Upper lobe of right lung (tissue), 1 donor: ENCODE results near the gene MOB2. TPM values are rescaled to one million over a fixed set of nuclear protein-coding genes. Genes with fewer than 3 reads are reported as not detected.
A peak's percentile ranks its signal among the peaks of the same experiment; 100 is the strongest.

ENCODE experiments used
- ATAC-seq: fragments of 200-7000 bp; cut with Tn5 transposase; one replicate; pipeline ENCODE4 v1.9.1; 2020; ENCODE audit warnings: mild to moderate bottlenecking, moderate library complexity
- DNase-seq: peaks from one replicate; pipeline ENCODE4 v3.0.0-alpha.2; 2020
- H3K27ac ChIP-seq: fragments of 200-600 bp; one replicate; pipeline ENCODE4 v1.8.0; 2022
- H3K27me3 ChIP-seq: fragments of 200-600 bp; one replicate; pipeline ENCODE4 v1.8.0; 2022; ENCODE audit warnings: mild to moderate bottlenecking
- H3K36me3 ChIP-seq: fragments of 200-600 bp; one replicate; pipeline ENCODE4 v1.8.0; 2022
- H3K4me1 ChIP-seq: fragments of 200-600 bp; one replicate; pipeline ENCODE4 v1.8.0; 2022
- H3K4me3 ChIP-seq: fragments of 200-600 bp; one replicate; pipeline ENCODE4 v1.8.0; 2022; ENCODE audit warnings: mild to moderate bottlenecking
- H3K9me3 ChIP-seq: fragments of 200-600 bp; one replicate; pipeline ENCODE4 v1.8.0; 2022
- CTCF ChIP-seq: fragments of 200-600 bp; IDR thresholded peaks from one replicate; pipeline ENCODE4 v1.8.0; 2022; ENCODE audit warnings: antibody characterized with exemption
- intact Hi-C: fragments of 100-400 bp; cut with DNase I; formaldehyde crosslinking; loops from one replicate; pipeline ENCODE4 v1.11.0; 2022
- total RNA-seq: library from RNA; stranded (reverse); fragmentation: NEBNext Ultra II Directional; extraction: Animal tissue kit (Norgen Biotek cat#: 25700); gene quantifications from one replicate; pipeline ENCODE4 v1.2.1, GENCODE V29; 2021
- donor health status: DM: no; HTN: yes; CAD: no; lungs with severe emphysema.

The MOB2 gene
- total RNA-seq, 1 donor from 2014 or later = 58.9 TPM

GRCh38 chr11:1484695-1485503, 1.7 kb downstream of the MOB2 start:
- no peak overlapping the region for H3K4me3 ChIP-seq
- DNase-seq = peak; percentile 59

GRCh38 chr11:1484061-1484671, 2.4 kb downstream of the MOB2 start:
- TF ChIP-seq CTCF = no peak
- peak; percentile 62 for DNase-seq
- H3K4me1 ChIP-seq = peaks cover 48% of the 10 kb centered on the region

More at GRCh38 chr11:1484695-1485503, 1.7 kb downstream of the MOB2 start:
- Histone ChIP-seq H3K36me3 (peaks cover 5% of the 10 kb centered on the region), H3K27ac (no peak overlapping the region), H3K9me3 (no peaks in the 10 kb centered on the region), H3K4me1 (peaks cover 48% of the 10 kb centered on the region), H3K27me3 (no peaks in the 10 kb centered on the region)
- ATAC-seq = no peak
- no peak for TF ChIP-seq CTCF
- intact Hi-C loops = no loop called here

GRCh38 chr11:1483445-1483961, 3.1 kb downstream of the MOB2 start:
- no peaks in the 10 kb centered on the region for H3K27me3 ChIP-seq
- peaks cover 48% of the 10 kb centered on the region for H3K4me1 ChIP-seq
- intact Hi-C loops = no loop called here
- H3K27ac ChIP-seq = no peak overlapping the region
- no peak overlapping the region for H3K4me3 ChIP-seq
- H3K9me3 ChIP-seq = no peaks in the 10 kb centered on the region
- peaks cover 14% of the 10 kb centered on the region for H3K36me3 ChIP-seq
- DNase-seq (peak; percentile 37), ATAC-seq (no peak)
- TF ChIP-seq CTCF = no peak

More at GRCh38 chr11:1484061-1484671, 2.4 kb downstream of the MOB2 start:
- no peak overlapping the region for H3K4me3 ChIP-seq
- no peak overlapping the region for H3K27ac ChIP-seq
- no peak for ATAC-seq
- H3K27me3 ChIP-seq = no peaks in the 10 kb centered on the region
- peaks cover 12% of the 10 kb centered on the region for H3K36me3 ChIP-seq
- intact Hi-C loops = no loop called here
- H3K9me3 ChIP-seq = no peaks in the 10 kb centered on the region

GRCh38 chr11:1482581-1483444, 3.8 kb downstream of the MOB2 start:
- H3K27ac ChIP-seq = peak overlapping the region; percentile 24
- H3K4me1 ChIP-seq = peaks cover 44% of the 10 kb centered on the region
- no peaks in the 10 kb centered on the region for H3K27me3 ChIP-seq
- H3K4me3 ChIP-seq = no peak overlapping the region
- H3K9me3 ChIP-seq = no peaks in the 10 kb centered on the region
- intact Hi-C loops = no loop called here
- ATAC-seq (peak; percentile 59), DNase-seq (peak; percentile 82)
- peak; percentile 11 for TF ChIP-seq CTCF
- peaks cover 21% of the 10 kb centered on the region for H3K36me3 ChIP-seq

GRCh38 chr11:1481861-1482441, 4.6 kb downstream of the MOB2 start:
- Histone ChIP-seq H3K4me3 (no peak overlapping the region), H3K27me3 (no peaks in the 10 kb centered on the region), H3K9me3 (no peaks in the 10 kb centered on the region), H3K27ac (peak overlapping the region; percentile 24), H3K36me3 (peaks cover 30% of the 10 kb centered on the region), H3K4me1 (peaks cover 36% of the 10 kb centered on the region)
- DNase-seq (peak; percentile 60), ATAC-seq (no peak)
- TF ChIP-seq CTCF = no peak
- intact Hi-C loops = no loop called here
